ENCODE results near the gene RAB20.

RAB20 gene

GRCh38 chr13:110511509-110512181 lies 49.9 kb downstream of the RAB20 start:
- no peaks in the 10 kb centered on the region for H3K4me1 ChIP-seq (ENCODE audit: low read depth, poor library complexity, severe bottlenecking)
- H3K4me2 ChIP-seq: no peak overlapping the region
- no peaks in the 10 kb centered on the region for H3K79me2 ChIP-seq (ENCODE audit: insufficient read depth, low read depth)
- TF ChIP-seq CTCF (conservative IDR thresholded peaks at IDR 0.05; ENCODE audit: low read depth, low read length): no peak
- no peaks in the 10 kb centered on the region for H3K27me3 ChIP-seq (ENCODE audit: insufficient read depth, low read depth)
- no peaks in the 10 kb centered on the region for H3K36me3 ChIP-seq (ENCODE audit: insufficient read depth)
- no peak overlapping the region for H3K4me3 ChIP-seq (IDR thresholded peaks at IDR 0.05; ENCODE audit: insufficient read depth, low read depth, low read length)
- H4K20me1 ChIP-seq (ENCODE audit: insufficient read depth): no peaks in the 10 kb centered on the region
- no peak overlapping the region for H3K27ac ChIP-seq
- no peak overlapping the region for H3K9ac ChIP-seq
- no peak overlapping the region for H2AFZ ChIP-seq (ENCODE audit: low read depth)

DNA sequence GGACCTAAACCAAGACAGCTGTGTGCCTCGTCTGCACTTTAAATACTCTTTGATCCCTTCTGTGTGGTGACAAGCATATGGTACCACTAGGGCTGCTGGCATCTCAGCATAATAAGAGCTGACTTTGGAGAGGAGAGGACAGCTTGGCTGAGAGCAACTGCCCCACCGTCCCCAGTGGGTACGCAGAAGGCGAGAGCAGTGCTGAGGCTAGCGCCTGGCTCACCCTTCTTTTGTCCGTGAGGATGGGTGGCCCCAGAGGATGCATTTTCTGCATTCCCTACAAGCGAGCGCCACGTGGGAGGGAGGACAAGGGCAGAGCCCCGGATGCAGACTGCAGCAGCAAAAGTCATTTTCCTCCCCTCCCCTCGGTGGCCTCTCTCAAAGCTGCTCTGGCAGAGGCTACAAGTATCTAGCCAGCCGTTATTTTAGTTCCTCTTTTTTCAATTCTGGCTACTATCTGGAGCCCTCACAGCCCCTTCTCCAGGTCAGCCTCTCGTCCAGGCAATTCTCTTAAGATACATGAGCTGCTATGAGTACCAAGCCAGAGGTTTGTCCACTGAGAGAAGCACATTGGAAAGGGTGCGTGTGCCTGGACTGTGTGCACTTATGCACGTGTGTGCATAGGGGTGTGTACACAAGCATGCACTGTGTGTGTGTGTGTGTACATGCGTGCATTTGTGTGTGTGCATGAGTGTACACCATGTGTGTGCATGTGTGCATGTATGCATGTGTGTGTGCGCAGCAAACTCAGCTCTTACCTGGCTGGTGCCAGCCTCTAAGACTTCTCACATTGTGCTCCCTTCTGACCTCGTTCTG lies 51.3 kb downstream of the RAB20 start:
- Histone ChIP-seq H3K79me2 (ENCODE audit: insufficient read depth, low read depth) (no peaks in the 10 kb centered on the region), H3K27ac (no peak overlapping the region), H2AFZ (ENCODE audit: low read depth) (no peak overlapping the region), H4K20me1 (ENCODE audit: insufficient read depth) (no peaks in the 10 kb centered on the region), H3K27me3 (ENCODE audit: insufficient read depth, low read depth) (no peaks in the 10 kb centered on the region), H3K4me3 (IDR thresholded peaks at IDR 0.05; ENCODE audit: insufficient read depth, low read depth, low read length) (no peak overlapping the region), H3K36me3 (ENCODE audit: insufficient read depth) (no peaks in the 10 kb centered on the region), H3K4me2 (no peak overlapping the region), H3K4me1 (ENCODE audit: low read depth, poor library complexity, severe bottlenecking) (no peaks in the 10 kb centered on the region), H3K9ac (no peak overlapping the region)
- TF ChIP-seq CTCF (conservative IDR thresholded peaks at IDR 0.05; ENCODE audit: low read depth, low read length): no peak

DNA sequence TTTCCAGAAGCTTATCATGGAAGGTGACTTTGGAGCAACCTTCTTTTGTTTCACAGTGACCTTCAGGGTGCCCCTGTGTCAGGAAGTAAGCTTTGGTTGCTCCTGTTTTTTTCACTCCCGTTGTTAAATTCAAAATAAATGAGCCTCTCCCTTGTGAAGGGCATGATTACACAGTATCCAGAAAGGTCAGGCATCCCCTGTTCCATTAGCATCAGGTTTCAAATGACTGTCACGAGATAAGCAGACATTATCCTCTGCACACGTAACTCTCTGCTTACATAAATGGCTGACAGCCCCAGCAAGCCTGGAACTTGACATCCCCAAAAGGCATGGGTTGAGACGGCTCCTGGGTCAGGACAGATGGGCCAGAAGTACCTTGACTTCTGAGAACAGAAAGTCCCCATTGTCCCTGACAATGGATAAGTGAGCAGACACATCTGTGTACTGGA lies 52.0 kb downstream of the RAB20 start:
- Histone ChIP-seq H3K79me2 (ENCODE audit: insufficient read depth, low read depth) (no peaks in the 10 kb centered on the region), H2AFZ (ENCODE audit: low read depth) (no peak overlapping the region), H3K9ac (no peak overlapping the region), H3K4me2 (no peak overlapping the region), H3K36me3 (ENCODE audit: insufficient read depth) (no peaks in the 10 kb centered on the region), H3K4me3 (IDR thresholded peaks at IDR 0.05; ENCODE audit: insufficient read depth, low read depth, low read length) (no peak overlapping the region), H4K20me1 (ENCODE audit: insufficient read depth) (no peaks in the 10 kb centered on the region), H3K27ac (no peak overlapping the region), H3K27me3 (ENCODE audit: insufficient read depth, low read depth) (no peaks in the 10 kb centered on the region), H3K4me1 (ENCODE audit: low read depth, poor library complexity, severe bottlenecking) (no peaks in the 10 kb centered on the region)
- no peak for TF ChIP-seq CTCF (conservative IDR thresholded peaks at IDR 0.05; ENCODE audit: low read depth, low read length)

DNA sequence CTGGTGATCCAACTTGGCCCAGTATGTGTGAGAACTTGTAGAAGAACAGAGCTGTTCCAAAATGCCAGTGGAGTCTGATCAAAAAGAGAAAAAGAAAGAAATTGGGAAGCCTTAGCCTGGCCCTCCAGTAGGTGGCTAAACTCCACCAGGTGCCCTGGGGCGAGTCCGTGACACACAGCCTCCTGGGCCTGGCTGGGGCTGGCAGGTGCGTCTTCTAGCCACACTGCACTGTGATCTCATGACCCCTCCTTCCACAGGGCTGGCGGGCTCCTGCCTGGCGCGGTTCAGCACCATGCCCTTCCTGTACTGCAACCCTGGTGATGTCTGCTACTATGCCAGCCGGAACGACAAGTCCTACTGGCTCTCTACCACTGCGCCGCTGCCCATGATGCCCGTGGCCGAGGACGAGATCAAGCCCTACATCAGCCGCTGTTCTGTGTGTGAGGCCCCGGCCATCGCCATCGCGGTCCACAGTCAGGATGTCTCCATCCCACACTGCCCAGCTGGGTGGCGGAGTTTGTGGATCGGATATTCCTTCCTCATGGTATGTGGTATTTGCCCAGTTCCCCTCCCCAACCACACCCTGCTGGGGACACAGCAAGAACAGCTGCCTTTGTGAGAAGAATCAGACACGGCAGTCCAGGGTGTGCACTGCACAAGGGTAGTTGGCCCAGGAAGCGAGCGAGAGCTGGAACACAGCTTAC lies 53.7 kb downstream of the RAB20 start:
- no peaks in the 10 kb centered on the region for H3K36me3 ChIP-seq (ENCODE audit: insufficient read depth)

More for the DNA sequence above, 53.7 kb downstream of the RAB20 start:
- Histone ChIP-seq H3K27ac (no peak overlapping the region), H3K9ac (no peak overlapping the region), H3K79me2 (ENCODE audit: insufficient read depth, low read depth) (no peaks in the 10 kb centered on the region), H3K4me2 (no peak overlapping the region), H3K27me3 (ENCODE audit: insufficient read depth, low read depth) (no peaks in the 10 kb centered on the region), H3K4me1 (ENCODE audit: low read depth, poor library complexity, severe bottlenecking) (no peaks in the 10 kb centered on the region), H4K20me1 (ENCODE audit: insufficient read depth) (no peaks in the 10 kb centered on the region), H3K4me3 (IDR thresholded peaks at IDR 0.05; ENCODE audit: insufficient read depth, low read depth, low read length) (no peak overlapping the region), H2AFZ (ENCODE audit: low read depth) (no peak overlapping the region)
- TF ChIP-seq CTCF (conservative IDR thresholded peaks at IDR 0.05; ENCODE audit: low read depth, low read length): no peak
